GM18498 (cell line): Measurements from ENCODE around the gene ST14.
"Not testable (repeated sequence)": the region's sequence is repeated elsewhere in the genome, so short reads cannot be mapped to it uniquely, and the experiment has no call there.

Experiments used
- ATAC-seq: cut with Tn5 transposase; IDR thresholded peaks from one replicate; pipeline ENCODE4 v1.9.1; 2021; ENCODE audit warnings: mild to moderate bottlenecking, moderate library complexity; ENCODE audit not compliant: unreplicated experiment

The ST14 gene

DNA sequence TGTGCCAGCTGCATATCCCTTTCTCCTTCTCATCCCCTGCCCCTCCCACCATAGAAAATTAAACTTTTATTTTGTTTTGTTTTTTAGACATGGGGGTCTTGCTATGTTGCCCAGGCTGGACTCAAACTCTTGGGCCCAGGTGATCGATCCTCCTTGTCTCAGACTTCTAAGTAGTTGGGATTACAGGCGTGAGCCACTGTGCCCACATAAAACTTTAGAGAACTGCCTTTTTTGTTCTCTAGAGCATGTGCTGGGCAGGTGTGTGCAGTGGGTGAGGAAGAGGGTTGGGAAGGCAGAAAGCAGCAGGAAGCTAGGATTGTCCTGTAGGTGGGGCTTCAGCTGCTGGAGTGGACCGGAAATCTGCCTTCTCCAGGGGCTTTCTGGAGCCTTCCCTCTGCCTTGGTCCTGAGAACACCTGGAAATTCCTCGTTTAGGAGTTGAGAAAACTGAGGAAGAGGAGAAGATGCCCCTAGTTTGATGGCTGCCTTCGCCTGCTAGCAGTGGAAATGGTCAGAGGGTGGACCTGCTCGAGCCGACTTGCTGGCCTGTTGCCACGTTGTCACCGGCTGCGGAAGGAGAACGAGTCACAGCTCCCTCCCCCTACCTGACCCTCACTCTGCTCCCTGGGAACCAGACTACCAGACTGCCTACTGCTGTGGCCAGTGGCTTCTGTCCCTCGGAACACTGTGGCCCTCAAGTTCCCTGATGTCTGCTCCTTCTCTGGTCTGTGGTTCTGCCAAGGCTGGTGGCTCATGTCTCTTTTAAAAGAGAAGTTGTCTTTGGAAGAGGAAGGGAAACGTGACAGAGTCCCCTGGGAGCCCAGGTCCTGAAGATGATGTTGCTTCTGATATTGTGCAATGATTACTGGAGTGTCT, 4.0 kb downstream of the ST14 start:
- no peak for ATAC-seq

DNA sequence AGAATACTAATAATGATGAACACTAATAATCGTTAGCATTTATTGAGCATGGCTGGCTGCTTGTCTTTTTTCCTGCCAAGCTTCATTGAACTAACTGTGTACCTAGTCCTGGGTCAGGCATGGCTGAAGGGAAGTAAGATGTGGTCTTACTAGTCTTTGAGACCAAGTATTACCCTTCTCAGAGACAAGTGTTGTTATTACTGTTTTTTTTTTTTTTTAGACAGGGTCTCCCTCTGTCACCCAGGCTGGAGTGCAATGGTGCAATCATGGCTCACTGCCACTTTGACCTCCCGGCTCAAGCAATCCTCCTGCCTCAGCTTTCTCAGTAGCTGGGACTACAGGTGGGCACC, 4.6 kb downstream of the ST14 start:
- ATAC-seq: no peak

DNA sequence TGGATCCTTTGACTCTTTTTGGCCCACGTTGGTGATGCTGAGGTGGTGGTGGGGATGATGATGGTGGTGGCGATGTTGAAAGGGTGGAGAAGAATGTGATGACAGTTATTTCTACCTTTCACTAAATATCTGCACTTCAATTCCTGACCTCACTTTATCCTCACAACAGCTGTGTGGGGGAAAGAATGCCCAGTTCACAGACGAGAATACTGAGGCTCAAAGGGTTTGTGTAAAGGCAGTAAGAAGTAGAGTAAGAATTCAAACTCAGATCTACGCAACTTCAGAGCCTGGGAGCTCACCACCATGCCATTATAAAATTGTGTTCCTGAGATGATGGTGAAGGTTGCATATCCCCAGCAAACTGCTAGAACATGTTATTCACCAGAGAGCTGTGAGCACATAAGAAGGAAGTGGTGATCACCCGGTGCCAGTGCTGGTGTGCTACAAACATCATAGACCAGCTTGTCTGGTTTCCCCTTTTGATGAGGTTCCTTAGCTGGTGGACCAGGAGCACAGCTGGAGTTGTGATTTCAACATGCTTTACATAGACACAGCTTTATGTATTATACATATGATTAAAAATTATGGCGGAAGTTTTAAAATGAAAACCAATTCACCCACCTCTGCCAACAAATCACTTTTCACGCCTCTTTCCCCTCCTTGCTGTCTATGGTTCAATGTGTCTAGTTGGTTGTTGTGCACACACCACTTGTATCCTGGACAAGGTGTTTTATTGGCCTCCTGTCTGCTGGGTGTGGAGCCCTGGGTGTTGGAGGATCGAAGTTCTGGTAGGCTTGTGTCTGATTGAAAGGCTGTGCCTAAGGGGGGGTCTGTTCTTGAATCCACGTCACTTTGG, 6.2 kb downstream of the ST14 start:
- ATAC-seq: no peak

DNA sequence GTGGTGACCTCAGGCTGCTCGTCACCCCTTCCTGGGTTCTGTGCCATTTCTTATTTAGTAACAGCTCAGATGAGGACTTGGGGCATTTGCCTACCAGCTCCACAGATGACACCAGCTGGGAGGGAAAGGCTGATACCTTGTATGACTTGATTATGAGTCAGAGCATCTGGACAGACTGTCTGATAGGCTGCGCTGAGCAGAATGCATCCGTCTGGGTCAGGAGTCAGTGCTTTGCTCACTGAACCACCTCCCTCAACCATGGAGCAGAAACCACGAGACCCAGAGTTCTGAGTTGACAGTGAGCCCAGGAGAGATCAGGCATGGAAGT, 6.8 kb downstream of the ST14 start:
- ATAC-seq: no peak

DNA sequence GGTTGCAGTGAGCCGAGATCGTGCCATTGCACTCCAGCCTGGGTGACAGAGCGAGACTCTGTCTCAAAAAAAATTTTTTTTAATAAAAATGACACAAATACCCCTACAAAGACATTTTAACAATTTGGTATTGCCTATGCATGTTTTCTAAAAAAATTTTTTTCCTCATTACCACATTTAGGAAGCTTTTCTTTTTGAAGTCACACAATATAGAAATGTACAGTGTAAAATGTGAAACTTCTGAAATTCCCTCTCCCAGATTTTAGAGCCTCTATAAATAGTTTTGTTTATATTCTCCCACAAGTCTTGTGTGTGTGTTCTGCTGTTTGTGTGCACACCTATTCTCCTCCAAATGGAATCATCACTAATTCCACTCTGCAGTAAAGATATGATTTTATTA, 7.6 kb downstream of the ST14 start:
- ATAC-seq: no peak

DNA sequence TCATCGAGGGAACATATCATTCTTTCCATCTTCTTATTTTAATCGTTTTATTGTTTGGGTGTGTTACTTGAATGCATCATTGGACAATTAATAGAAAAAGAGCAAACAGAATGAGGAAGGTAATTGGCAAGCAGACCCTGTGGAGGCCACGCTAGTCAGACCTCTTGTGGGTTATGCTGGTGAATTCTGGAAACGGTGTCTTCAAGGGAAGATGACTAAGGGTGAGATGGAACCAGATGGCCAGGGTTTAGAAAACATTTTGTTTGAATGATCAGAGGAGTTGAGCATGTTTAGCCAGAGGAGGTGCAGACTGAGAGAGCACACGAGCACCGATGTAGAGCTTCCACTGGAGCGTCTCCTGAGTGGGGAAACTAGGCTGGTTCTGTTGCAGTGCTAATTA, 8.5 kb downstream of the ST14 start:
- ATAC-seq: no peak

DNA sequence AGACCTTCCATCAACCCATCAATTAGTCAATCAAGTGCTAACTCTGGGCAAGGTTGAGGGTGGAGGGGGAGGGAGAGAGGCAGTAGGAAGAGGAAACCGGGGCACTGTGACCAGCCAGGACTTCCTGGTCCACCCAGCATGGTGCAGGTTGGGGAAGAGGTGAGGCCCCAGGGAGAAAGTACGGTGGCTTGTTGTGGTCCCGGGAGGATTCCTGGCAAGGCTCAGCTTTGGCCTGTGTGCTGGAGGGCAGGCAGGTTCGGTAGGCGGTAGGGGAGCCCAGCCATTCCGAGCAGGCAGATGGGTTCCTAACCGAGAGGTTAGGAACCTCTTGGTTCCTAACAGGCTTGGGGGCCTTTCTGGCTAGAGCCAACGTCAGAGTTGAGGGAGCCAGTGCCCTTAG, 10.8 kb downstream of the ST14 start:
- no peak for ATAC-seq

DNA sequence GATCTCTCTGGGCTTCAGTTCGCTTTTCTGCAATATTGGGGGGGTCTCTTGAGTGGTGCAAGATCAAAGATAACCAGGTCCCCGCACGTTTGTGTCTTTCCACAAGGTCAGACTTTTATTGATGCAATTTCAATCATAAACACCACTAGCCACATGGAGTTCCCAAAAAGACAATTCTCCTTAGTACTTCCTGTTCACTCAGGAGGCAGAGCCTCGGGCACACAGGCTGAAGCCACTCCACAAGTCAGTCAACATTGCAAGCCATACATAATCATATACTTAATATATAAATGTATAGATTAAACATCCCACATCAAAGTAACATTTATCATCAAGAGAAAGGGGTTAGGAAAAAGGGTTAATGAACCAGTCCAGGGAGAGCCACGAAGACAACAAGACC, 12.0 kb downstream of the ST14 start:
- no peak for ATAC-seq

DNA sequence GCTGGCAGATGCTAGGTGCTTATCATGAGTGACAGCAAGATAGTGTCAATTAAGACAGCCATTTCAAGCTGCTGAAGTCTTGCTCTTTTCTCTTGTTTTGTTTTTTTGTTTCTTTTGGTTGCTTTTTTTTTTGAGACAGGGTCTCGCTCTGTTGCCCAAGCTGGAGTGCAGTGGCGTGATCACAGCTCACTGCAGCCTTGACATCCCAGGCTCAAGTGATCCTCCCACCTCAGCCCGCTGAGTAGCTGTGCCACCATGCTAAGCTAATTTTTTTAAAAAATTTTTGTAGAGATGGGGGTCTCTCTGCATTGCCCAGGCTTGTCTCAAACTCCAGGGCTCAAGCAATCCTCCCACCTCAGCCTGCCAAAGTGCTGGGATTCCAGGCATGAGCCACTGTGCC, 12.4 kb downstream of the ST14 start:
- ATAC-seq: not testable (repeated sequence)

DNA sequence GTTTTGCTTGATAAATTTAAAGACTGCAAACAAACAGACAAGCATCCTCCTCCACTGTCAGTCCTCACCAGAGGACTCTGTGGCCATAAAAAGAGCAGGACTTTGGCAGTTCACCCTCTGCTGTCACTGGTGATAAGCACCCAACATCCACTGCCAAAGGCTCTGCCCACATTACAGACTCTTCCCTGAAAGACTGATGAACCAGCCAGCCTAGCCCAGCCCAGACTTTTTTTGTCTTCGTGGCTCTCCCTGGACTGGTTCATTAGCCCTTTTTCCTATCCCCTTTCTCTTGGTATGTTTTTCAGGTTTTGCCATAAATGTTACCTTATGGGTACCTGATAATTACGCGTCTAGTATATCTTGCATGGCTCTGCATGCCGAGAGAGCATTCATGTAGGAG, 15.1 kb downstream of the ST14 start:
- no peak for ATAC-seq

DNA sequence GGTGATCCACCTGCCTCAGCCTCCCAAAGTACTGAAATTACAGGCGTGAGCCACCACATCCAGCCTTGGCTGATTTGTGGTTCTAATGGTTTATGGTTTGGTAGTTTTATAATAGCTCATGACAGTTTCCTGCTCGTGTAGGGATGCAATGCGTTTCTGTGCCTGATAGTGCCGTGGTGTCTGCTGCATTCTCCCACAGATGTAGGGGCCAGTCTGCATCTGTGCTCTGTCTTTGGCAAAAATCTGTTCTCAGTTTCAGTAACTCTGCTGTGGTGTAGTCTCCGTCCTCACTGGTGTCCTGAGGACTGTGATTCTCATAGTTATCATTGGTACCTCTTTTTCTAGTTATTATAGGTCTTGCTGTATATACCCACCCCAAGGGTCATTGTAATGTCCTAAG, 16.3 kb downstream of the ST14 start:
- ATAC-seq: no peak

DNA sequence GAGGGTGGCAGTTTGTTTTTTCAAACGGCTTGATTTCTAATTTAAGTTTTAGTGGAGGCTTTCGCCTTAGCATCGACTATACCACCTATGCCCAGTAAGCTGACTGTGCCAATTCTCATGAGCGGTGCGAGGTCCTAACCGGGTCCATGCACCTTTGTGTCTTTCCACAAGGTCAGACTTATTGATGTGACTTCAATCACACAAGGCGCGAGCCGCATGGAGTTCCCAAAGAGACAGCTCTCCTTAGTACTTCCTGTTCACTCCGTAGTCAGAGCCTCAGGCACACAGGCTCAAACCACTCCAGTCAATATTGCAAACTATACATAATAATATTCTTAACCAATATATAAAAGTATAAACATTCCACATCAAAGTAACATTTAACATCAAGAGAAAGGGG, 18.2 kb downstream of the ST14 start:
- ATAC-seq: no peak

DNA sequence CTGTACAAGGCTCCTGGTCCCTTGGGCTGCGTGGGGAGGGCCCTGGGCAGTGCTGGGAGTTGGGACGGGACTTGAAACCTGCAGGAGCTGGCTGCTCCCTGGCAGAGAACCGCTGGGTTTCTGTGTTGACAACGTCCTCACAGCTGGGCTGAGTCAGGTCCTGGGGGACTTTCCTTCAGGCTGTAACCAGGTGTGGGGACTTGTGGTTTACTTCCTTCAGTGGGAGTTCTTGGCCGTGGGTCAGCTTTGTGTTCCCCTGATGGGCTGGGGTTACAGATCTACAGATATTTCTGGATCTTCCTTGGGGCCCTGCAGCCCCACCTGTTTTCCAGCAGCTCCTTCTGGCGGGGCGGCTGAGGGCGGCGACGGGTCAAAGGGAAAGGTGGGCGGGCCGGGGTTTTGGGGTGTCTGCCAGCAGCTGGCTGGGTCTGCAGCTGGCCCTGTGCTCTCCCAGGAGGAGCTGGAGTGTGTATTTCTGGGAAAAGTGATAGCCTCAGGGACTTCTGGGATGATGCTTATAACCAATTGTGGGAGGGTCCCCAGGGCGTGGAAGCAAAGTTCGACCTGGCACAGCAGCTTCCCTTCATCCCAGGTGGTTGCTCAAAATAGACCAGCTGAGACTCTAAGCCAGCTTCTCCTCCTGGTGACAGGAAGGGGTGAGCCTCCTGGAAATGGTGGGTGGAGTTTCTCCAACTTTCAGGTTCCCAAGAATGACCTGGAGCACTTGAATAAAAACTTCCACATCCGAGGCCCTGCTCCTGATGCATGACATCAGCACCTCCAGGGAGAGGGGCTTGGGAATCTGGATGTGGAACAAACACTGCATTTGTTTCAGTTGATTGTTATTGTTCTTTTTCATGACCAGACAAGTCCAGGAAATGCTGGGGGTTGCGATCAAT, 19.1 kb downstream of the ST14 start:
- no peak for ATAC-seq

DNA sequence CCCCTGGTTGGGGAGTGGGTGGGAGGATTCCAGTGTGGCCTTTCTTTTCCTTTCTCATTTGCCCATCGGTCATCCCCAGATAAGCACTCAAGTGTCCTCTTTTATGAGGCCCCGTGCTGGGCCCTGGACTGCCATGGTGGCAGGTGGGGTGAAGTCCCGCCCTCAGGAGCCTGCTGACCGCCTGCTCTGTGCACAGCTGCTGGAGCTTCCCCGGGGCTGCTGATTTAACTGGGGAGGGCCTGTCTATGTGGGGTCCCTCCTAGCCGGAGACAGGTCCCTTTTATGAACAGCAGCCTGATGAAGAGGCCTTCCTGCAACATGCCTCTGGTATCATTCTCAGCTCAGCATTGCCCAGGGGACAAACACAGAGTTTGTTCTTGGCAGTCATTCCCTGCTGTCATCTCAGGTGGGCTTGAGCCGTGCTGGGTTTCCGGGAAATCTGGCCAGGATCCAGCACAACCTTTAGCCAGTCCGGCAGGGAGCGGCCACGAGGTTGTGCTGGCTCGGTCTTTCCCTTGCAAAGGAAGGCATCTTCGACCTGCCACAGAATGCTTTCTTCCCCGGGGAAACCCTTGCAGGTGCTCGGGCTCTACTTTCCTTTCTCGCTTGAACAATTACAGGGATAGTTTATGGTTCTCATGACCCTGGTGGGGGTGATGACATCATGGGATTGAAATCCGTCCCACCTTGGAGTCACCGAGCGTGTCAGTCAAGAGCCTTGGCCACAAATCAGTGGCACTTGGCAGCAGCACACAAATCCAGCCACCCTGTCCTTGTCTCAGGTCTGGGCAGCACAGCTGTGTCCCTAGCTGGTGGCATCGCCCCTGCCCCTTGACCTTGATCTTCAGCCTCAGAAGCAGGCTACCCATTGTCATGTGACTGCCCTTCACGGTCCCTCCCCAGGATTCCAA, 20.1 kb downstream of the ST14 start:
- no peak for ATAC-seq

DNA sequence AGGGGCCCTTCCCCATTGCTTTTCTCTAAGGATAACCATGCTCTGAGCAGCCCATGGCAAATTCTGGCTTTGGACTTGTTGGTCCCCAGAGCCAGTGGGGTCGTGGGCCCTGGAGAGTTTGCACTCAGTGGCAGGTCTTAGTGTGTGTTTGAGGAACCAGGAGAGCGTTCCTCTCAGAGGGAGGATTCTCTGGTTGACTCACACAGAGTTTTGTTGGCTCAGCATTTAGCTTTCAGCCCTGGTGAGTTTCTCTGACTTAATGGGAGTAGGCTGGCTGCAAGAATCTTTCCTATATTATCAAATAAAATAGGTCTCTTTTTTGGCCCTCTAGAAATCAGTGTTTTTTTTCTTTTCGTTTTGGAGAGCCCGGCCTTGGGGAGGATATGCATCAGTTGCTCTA, 20.9 kb downstream of the ST14 start:
- ATAC-seq: no peak

DNA sequence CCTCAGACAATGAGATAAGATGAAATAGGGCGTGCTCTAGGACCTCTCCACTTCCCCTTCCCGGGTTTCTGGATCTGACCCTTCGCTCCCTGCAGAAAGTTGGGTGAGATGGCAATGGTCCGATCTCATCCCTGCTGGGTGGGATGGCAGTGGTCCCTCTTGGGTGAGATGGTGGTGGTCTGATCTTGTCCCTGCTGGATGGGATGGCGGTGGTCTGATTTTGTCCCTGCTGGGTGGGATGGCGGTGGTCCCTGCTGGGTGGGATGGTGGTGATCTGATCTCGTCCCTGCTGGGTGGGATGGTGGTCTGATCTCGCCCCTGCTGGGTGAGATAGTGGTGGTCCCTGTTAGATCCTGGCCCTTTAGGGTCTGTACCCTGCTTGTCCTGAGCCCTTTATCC, 21.3 kb downstream of the ST14 start:
- no peak for ATAC-seq

DNA sequence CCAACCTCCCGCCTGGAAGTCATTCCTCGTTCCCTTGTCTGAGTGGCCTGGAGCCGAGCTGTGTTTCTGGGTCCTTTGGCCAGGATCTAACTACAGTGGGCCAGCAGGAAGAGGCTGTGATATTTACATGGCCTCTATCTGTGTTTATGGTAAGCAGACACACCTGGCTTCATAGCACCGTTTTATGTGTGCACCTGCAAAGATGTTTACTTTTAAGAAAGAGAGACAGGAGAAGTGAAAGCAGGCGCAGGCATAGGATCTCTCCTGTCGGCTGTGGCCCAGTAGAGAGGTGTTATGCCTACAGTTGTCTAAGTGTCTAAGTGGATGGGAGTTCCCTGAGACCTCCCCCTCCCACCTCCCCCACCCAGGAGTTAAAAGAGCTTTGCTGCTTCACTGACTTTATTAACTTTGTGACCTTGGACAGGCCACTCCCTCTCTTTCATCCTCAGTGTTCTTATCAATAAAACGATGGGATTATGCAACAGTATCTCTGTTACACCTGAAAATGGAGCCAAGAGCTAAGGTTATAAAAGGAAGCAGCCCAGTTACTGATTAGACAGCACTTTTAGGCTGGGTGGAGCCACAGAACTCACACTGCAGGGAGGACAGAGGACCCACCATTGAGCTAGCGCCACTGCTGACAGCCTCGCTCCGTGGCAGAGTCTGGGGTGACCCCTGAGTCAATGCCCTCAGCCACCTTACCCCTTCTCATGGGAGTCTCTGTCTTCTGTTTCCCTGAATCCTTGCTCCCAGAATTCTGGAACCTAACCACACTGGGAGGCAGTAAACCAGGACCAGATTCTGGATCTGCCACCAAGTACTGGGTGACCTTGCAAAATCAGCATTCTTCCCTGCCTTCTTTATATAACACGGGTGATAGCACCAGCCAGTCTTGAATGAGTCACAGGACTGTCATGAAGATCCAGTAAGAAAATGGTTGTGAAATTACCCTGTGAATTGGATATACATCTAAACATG, 22.0 kb downstream of the ST14 start:
- ATAC-seq: peak; percentile 49

DNA sequence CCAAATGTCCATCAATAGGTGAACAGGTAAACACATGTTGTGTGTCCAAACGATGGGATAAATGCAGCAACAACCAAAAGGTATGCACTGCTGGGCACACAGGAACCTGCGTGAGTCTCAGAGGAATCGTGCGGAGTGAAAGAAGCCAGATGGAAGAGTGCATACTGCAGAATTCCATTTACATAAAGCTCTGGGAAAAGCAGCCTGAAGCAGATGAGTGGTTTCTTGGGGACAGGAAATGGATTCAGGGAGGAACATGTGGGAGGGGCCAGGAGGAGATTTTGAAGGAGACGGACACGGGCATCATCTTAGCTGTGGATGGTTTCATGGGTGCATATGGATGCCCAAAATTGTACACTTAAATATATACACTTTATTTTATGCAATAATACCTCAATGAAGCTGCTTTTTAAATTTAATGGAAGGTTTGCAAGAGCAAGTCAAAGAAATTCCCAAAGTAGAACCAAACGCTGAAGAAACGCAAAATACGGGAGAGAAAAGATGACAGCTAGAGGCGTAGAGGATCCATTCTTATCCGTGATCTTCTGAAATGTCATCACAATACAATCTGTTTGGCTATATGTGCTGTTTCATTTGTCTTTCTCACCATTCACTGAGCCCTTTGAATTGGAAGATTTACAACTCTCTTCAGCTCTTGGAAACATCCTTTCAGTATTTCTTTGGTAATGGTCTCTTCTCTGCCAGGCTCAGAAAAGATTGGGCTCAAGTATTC, 24.5 kb downstream of the ST14 start:
- no peak for ATAC-seq

DNA sequence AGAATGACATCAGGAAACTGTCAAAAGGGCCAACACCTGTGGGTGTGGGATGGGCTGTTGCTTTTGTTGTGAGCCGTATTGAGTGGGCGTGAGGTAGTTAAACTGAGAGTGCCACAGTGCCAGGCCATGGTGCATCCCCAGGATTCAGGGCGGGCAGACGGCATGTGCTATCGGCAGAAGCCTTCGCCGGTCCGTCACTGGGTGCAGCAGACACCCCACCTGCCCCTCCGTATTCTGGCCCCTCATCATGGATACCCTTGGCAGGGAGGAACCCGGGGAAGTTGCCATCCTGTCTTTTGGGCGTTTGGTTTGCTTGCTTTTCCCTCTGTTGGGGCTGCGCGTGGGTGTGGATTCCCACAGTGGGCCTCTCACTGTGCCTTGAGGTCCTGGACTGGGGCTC, 27.5 kb downstream of the ST14 start:
- ATAC-seq: no peak
